WTC11 (cell line): ENCODE data around the gene PKN3. TPM values are rescaled to one million over a fixed set of nuclear protein-coding genes. Genes with fewer than 3 reads are reported as not detected.

Source experiments
- ATAC-seq: fragments of 200-7000 bp; cut with Tn5 transposase; 2 replicates; pipeline ENCODE4 v1.10.0; 2021; ENCODE audit warnings: mild to moderate bottlenecking, moderate library complexity
- CTCF ChIA-PET: fragments of 300-600 bp; sonication (Branson Sonifier 250); formaldehyde crosslinking; loops from one replicate; lab custom pipeline; 2021; ENCODE audit warnings: antibody characterized with exemption; lab: Charles Lee
- POLR2A ChIA-PET: fragments of 350-600 bp; sonication (Branson Sonifier 250); formaldehyde crosslinking; loops from one replicate; lab custom pipeline; 2021; ENCODE audit warnings: antibody characterized with exemption; lab: Charles Lee
- DNase-seq: peaks from one replicate; pipeline ENCODE4 v3.0.0; 2021; ENCODE audit warnings: low spot score
- H3K27ac Mint-ChIP-seq: 2 replicates; pipeline ENCODE4 v1.8.0; 2021; ENCODE audit warnings: mixed read lengths
- H3K27me3 Mint-ChIP-seq: 2 replicates; pipeline ENCODE4 v1.8.0; 2021; ENCODE audit warnings: low read depth, mild to moderate bottlenecking, moderate library complexity, mixed read lengths
- H3K36me3 Mint-ChIP-seq: 2 replicates; pipeline ENCODE4 v1.8.0; 2021; ENCODE audit warnings: mixed read lengths
- H3K4me1 Mint-ChIP-seq: 2 replicates; pipeline ENCODE4 v1.8.0; 2022; ENCODE audit warnings: mixed read lengths
- H3K4me3 Mint-ChIP-seq: 2 replicates; pipeline ENCODE4 v1.8.0; 2021; ENCODE audit warnings: mild to moderate bottlenecking, moderate library complexity, mixed read lengths
- H3K9me3 Mint-ChIP-seq: 2 replicates; pipeline ENCODE4 v1.8.0; 2021; ENCODE audit warnings: mixed read lengths
- CREM ChIP-seq: sonication (generic); formaldehyde crosslinking; IDR thresholded peaks from 2 replicates; pipeline ENCODE4 v1.8.1; 2022; ENCODE audit warnings: mild to moderate bottlenecking, missing genetic modification reagents, moderate library complexity
- ETV6 ChIP-seq: sonication (generic); formaldehyde crosslinking; IDR thresholded peaks from 2 replicates; pipeline ENCODE4 v1.8.1; 2022; ENCODE audit warnings: mild to moderate bottlenecking, missing genetic modification reagents
- JUN ChIP-seq: sonication (generic); formaldehyde crosslinking; IDR thresholded peaks from 2 replicates; pipeline ENCODE4 v1.8.0; 2023; ENCODE audit warnings: mild to moderate bottlenecking, missing genetic modification reagents
- MYBL2 ChIP-seq: sonication (generic); formaldehyde crosslinking; IDR thresholded peaks from 2 replicates; pipeline ENCODE4 v1.8.1; 2023; ENCODE audit warnings: mild to moderate bottlenecking, moderate library complexity, missing genetic modification reagents
- NR2C2 ChIP-seq: sonication (generic); formaldehyde crosslinking; IDR thresholded peaks from 2 replicates; pipeline ENCODE4 v1.8.0; 2022; ENCODE audit warnings: mild to moderate bottlenecking, missing genetic modification reagents
- RELA ChIP-seq: sonication (generic); formaldehyde crosslinking; IDR thresholded peaks from 2 replicates; pipeline ENCODE4 v1.8.1; 2022; ENCODE audit warnings: missing genetic modification reagents, mild to moderate bottlenecking, borderline replicate concordance
- SMAD3 ChIP-seq: sonication (generic); formaldehyde crosslinking; IDR thresholded peaks from 2 replicates; pipeline ENCODE4 v1.8.0; 2022; ENCODE audit warnings: missing genetic modification reagents, mild to moderate bottlenecking, borderline replicate concordance
- SMAD4 ChIP-seq: sonication (generic); formaldehyde crosslinking; IDR thresholded peaks from 2 replicates; pipeline ENCODE4 v1.8.0; 2022; ENCODE audit warnings: mild to moderate bottlenecking, missing genetic modification reagents
- SP1 ChIP-seq: sonication (generic); formaldehyde crosslinking; conservative IDR thresholded peaks from 2 replicates; pipeline ENCODE4 v1.8.1; 2022; ENCODE audit warnings: missing genetic modification reagents
- TP53 ChIP-seq: sonication (generic); formaldehyde crosslinking; IDR thresholded peaks from 2 replicates; pipeline ENCODE4 v1.8.1; 2023; ENCODE audit warnings: mild to moderate bottlenecking, missing genetic modification reagents
- ZBTB21 ChIP-seq: sonication (generic); formaldehyde crosslinking; IDR thresholded peaks from 2 replicates; pipeline ENCODE4 v1.8.1; 2023; ENCODE audit warnings: mild to moderate bottlenecking, missing genetic modification reagents, borderline replicate concordance
- ZNF121 ChIP-seq: sonication (generic); formaldehyde crosslinking; IDR thresholded peaks from 2 replicates; pipeline ENCODE4 v1.8.0; 2023; ENCODE audit warnings: missing genetic modification reagents
- ZNF263 ChIP-seq: sonication (generic); formaldehyde crosslinking; IDR thresholded peaks from 2 replicates; pipeline ENCODE4 v1.8.1; 2022; ENCODE audit warnings: low read depth, mild to moderate bottlenecking, moderate library complexity, missing genetic modification reagents
- ZNF423 ChIP-seq: fragments of 250-450 bp; sonication (Bioruptor Pico); IDR thresholded peaks from 2 replicates; pipeline ENCODE4 v2.1.2; 2022; ENCODE audit warnings: mild to moderate bottlenecking, moderate library complexity
- ZNF532 ChIP-seq: fragments of 250-450 bp; sonication (Bioruptor Pico); IDR thresholded peaks from 2 replicates; pipeline ENCODE4 v1.9.0; 2021; ENCODE audit warnings: mild to moderate bottlenecking, borderline replicate concordance
- ZNF671 ChIP-seq: fragments of 250-450 bp; sonication (Bioruptor Pico); IDR thresholded peaks from 2 replicates; pipeline ENCODE4 v1.8.0; 2021; ENCODE audit warnings: mild to moderate bottlenecking
- total RNA-seq: library from RNA; stranded (reverse); gene quantifications from 3 replicates; pipeline ENCODE4 v1.2.3, GENCODE V29; 2021
- TF ChIP-seq, protein P1 (sequence below): sonication (generic); formaldehyde crosslinking; IDR thresholded peaks from 2 replicates; pipeline ENCODE4 v1.8.1; 2022; ENCODE audit warnings: mild to moderate bottlenecking, missing genetic modification reagents, moderate library complexity, borderline replicate concordance
- TF ChIP-seq, protein P2 (sequence below): sonication (generic); formaldehyde crosslinking; IDR thresholded peaks from 2 replicates; pipeline ENCODE4 v1.8.0; 2023; ENCODE audit warnings: missing genetic modification reagents

Gene PKN3
- total RNA-seq, 1 experiment from 2014 or later: 24.1 TPM

DNA sequence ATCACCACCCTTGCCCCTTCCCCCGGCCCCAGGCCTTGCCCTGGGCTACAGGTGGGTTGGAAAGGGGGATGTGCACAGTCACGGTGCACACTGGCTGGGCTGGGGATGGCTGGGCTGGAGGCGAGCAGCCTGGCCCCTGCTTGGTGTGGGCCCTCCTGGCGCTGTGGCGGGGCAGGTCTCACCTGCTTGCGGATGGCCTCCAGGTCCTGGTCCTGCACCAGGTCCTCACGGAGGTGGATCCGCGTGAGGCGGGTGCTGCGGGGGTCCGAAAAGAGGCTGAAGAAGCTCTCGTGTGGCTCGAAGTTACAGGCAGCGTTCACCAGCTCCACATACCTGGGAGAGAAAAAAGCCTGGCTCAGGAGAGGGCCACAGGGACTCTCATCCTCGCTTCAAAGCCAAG lies 51.3 kb downstream of the PKN3 start:
- DNase-seq (no peak), ATAC-seq (no peak)
- H3K27ac Mint-ChIP-seq: no peak overlapping the region
- H3K27me3 Mint-ChIP-seq: no peaks in the 10 kb centered on the region
- H3K9me3 Mint-ChIP-seq: no peaks in the 10 kb centered on the region
- CTCF ChIA-PET: interaction anchor here (1.2 to 2.4 kb wide), 2 partner anchors 21 to 52 kb away, joined by 3 to 6 read pairs; partner anchors contain the start of gene PKN3
- TF ChIP-seq ZNF121 (CRISPR knock-in tag) (no peak), ZBTB21 (CRISPR knock-in tag) (no peak), RELA (CRISPR knock-in tag) (no peak), SMAD4 (CRISPR knock-in tag) (no peak), ZNF423 (CRISPR knock-in tag) (no peak), TP53 (CRISPR knock-in tag) (no peak), NR2C2 (CRISPR knock-in tag) (no peak), ETV6 (CRISPR knock-in tag) (no peak), JUN (no peak), ZNF263 (CRISPR knock-in tag) (no peak), SMAD3 (no peak), CREM (CRISPR knock-in tag) (no peak), ZNF671 (no peak)
- TF ChIP-seq, protein P1, sequence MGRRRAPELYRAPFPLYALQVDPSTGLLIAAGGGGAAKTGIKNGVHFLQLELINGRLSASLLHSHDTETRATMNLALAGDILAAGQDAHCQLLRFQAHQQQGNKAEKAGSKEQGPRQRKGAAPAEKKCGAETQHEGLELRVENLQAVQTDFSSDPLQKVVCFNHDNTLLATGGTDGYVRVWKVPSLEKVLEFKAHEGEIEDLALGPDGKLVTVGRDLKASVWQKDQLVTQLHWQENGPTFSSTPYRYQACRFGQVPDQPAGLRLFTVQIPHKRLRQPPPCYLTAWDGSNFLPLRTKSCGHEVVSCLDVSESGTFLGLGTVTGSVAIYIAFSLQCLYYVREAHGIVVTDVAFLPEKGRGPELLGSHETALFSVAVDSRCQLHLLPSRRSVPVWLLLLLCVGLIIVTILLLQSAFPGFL: no peak
- TF ChIP-seq, protein P2, sequence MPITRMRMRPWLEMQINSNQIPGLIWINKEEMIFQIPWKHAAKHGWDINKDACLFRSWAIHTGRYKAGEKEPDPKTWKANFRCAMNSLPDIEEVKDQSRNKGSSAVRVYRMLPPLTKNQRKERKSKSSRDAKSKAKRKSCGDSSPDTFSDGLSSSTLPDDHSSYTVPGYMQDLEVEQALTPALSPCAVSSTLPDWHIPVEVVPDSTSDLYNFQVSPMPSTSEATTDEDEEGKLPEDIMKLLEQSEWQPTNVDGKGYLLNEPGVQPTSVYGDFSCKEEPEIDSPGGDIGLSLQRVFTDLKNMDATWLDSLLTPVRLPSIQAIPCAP (CRISPR knock-in tag): no peak
- TF ChIP-seq, all 79 proteins: peak for 0
- POLR2A ChIA-PET: no interaction called here
- Mint-ChIP-seq H3K4me3 (no peak overlapping the region), H3K4me1 (no peaks in the 10 kb centered on the region), H3K36me3 (no peaks in the 10 kb centered on the region)

DNA sequence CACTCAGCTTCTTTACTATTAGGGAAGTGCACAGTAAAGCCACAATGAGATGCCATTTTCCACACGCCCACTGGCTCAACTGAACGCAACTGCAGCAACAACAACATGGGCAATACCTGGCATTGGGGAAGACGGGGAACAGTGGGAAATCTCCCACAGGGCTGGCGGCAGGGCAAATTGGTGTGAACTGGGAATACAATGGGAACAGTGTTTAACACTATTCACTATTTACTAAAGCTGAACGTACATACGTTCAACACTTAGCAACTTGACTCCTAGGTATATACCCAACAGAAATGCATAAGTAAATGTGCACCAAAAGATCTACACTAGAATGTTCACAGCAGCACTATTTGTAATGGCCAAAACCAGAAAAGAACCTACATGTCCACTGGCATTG lies 55.3 kb downstream of the PKN3 start:
- Mint-ChIP-seq H3K27ac (no peak overlapping the region), H3K36me3 (no peaks in the 10 kb centered on the region), H3K9me3 (no peaks in the 10 kb centered on the region), H3K4me1 (no peaks in the 10 kb centered on the region), H3K27me3 (no peaks in the 10 kb centered on the region), H3K4me3 (no peak overlapping the region)
- TF ChIP-seq ZNF532 (CRISPR knock-in tag) (no peak), MYBL2 (CRISPR knock-in tag) (no peak), ZNF263 (CRISPR knock-in tag) (no peak), SP1 (no peak)
- POLR2A ChIA-PET: no interaction called here
- no peak for DNase-seq
- no peak for ATAC-seq
- CTCF ChIA-PET: no interaction called here
